ENCODE results near the gene GMPR. TPM values are rescaled to one million over a fixed set of nuclear protein-coding genes. Genes with fewer than 3 reads are reported as not detected.

GMPR gene
- total and polyA plus RNA-seq, 10 donors: 5.4 to 37.4 (median 13.8) TPM

DNA sequence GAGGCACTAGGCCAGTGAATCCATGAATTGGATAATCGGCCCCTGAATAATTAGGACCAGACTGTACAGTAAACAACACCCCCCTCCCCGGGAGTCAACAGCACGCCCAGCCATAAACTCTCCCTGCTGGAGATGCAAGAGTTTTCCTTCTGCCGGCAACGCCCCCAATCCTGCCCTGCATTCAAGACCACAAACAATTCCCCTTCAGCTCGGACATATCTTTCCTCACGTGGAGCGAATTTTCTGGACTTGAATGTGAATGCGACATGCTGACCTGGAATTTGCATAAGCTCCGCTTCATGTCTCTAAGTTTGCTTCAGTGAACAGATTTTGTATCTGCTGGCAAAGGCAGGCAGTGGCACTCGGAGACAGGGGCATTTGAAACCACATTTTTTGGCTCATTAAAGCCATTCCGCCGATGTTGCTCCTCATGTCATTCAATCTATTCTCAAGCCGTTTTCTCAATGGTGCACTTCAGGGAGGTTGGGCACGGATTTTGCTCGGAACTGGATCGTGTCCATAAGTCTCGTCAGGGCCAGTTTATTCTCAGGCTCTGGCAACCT is 38.0 kb upstream of the GMPR start:
- H3K27me3 ChIP-seq (replicated peaks in 1 of 7): peaks cover 0 to 5% (median 0%) of the 10 kb centered on the region in 7 donors
- WGBS, 5 donors: 72 to 83% (median 77%) methylated on average over 18 of the region's 18 CpGs
- no peaks in the 10 kb centered on the region for H3K36me3 ChIP-seq
- intact Hi-C loops (cut with DNase I; ENCODE audit: low total_unique reads): loop anchor here (5.0 kb wide), 1 partner anchor 508 kb away; no protein-coding TSS in a partner anchor
- peaks cover 0 to 13% (median 5%) of the 10 kb centered on the region in 6 donors for H3K4me1 ChIP-seq
- peak overlapping the region in 1 of 8 donors; percentile 15 for H3K27ac ChIP-seq
- no peak for DNase-seq
- no peak overlapping the region for H3K4me3 ChIP-seq
- no peaks in the 10 kb centered on the region for H3K9me3 ChIP-seq
- TF ChIP-seq POLR2A (IDR thresholded peaks at IDR 0.05) (no peak), POLR2AphosphoS5 (IDR thresholded peaks at IDR 0.05) (no peak)
- TF ChIP-seq, protein P1, sequence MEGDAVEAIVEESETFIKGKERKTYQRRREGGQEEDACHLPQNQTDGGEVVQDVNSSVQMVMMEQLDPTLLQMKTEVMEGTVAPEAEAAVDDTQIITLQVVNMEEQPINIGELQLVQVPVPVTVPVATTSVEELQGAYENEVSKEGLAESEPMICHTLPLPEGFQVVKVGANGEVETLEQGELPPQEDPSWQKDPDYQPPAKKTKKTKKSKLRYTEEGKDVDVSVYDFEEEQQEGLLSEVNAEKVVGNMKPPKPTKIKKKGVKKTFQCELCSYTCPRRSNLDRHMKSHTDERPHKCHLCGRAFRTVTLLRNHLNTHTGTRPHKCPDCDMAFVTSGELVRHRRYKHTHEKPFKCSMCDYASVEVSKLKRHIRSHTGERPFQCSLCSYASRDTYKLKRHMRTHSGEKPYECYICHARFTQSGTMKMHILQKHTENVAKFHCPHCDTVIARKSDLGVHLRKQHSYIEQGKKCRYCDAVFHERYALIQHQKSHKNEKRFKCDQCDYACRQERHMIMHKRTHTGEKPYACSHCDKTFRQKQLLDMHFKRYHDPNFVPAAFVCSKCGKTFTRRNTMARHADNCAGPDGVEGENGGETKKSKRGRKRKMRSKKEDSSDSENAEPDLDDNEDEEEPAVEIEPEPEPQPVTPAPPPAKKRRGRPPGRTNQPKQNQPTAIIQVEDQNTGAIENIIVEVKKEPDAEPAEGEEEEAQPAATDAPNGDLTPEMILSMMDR (IDR thresholded peaks at IDR 0.05 in 8 of 11, conservative IDR thresholded peaks at IDR 0.05 in 3 of 11): no peak

DNA sequence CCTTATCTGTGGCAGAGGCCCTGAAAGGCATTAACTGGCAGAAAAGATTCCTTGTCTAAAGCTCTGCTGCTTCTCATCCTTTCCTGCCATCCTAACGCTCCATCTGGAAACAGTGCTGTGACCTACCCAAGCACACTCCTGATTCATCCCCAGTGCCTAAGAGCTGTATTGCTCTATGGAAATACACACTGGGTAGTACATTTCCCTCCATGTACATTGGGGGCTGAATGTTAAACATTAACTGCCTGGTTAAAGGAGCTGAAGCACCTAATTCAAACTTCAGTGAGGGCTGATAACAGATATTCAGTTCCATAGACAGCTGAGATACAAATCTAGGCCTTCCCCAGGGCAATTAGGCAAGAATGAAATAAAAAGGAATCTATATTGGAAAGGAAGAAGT is 36.7 kb upstream of the GMPR start:
- no peak for DNase-seq
- TF ChIP-seq POLR2AphosphoS5 (IDR thresholded peaks at IDR 0.05): no peak
- no peak for TF ChIP-seq POLR2A (IDR thresholded peaks at IDR 0.05)
- TF ChIP-seq, protein P1 (IDR thresholded peaks at IDR 0.05 in 8 of 11, conservative IDR thresholded peaks at IDR 0.05 in 3 of 11): no peak
- WGBS, 5 donors: 93 to 100% (median 100%) methylated on average over 1 of the region's 1 CpG
- Histone ChIP-seq H3K27ac (no peak overlapping the region), H3K4me1 (peaks cover 0 to 26% (median 15%) of the 10 kb centered on the region in 6 donors), H3K9me3 (no peaks in the 10 kb centered on the region), H3K36me3 (no peaks in the 10 kb centered on the region), H3K4me3 (no peak overlapping the region), H3K27me3 (replicated peaks in 1 of 7) (peaks cover 0 to 5% (median 0%) of the 10 kb centered on the region in 7 donors)
- intact Hi-C loops (cut with DNase I; ENCODE audit: low total_unique reads): loop anchor here (5.0 kb wide), 1 partner anchor 509 kb away; no protein-coding TSS in a partner anchor

DNA sequence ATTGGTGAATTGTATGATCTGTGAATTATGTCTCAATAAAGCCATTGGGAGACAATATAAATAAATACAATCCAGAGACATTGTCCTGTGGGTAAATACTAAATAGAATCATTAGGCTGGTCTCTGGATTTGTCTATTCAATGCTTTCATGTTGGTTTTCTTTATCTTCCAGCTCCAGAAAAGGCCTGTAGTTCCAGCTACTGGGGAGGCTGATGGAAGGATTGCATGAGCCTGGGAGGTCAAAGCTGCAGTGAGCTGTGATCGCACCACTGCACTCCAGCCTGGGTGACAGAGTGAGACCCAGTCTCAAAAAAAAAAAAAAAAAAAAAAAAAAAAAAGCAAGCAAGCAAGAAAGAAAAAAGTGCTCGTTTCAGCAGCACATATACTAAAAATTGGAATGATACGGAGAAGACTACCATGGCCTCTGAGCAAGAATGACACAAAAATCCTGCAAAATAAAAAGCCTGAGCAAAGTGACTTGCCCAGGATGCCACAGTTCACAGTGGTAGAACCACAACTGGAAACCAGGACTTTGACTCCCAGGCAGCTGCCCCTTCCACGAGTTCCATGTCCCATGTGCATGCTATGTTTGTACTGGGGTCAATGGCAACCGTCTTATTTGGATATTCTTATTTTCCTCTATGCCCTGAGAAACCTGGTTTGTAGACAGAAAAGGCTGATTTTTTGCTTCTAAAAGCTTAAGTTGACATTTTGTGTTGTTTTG is 33.6 kb upstream of the GMPR start:
- H3K9me3 ChIP-seq: no peaks in the 10 kb centered on the region
- 73 to 80% (median 74%) methylated on average over 5 of the region's 5 CpGs for WGBS, 5 donors
- peaks cover 0 to 17% (median 0%) of the 10 kb centered on the region in 7 donors for H3K27me3 ChIP-seq (replicated peaks in 1 of 7)
- H3K27ac ChIP-seq: peak overlapping the region in 5 of 8 donors; percentile 34 to 53 (median 49)
- TF ChIP-seq POLR2A (IDR thresholded peaks at IDR 0.05) (no peak), POLR2AphosphoS5 (IDR thresholded peaks at IDR 0.05) (no peak)
- TF ChIP-seq, protein P1 (IDR thresholded peaks at IDR 0.05 in 8 of 11, conservative IDR thresholded peaks at IDR 0.05 in 3 of 11): no peak
- no peak overlapping the region for H3K4me3 ChIP-seq
- DNase-seq: no peak
- H3K4me1 ChIP-seq: peaks cover 0 to 28% (median 17%) of the 10 kb centered on the region in 6 donors
- no peaks in the 10 kb centered on the region for H3K36me3 ChIP-seq
- intact Hi-C loops (cut with DNase I; ENCODE audit: low total_unique reads): loop anchor here (5.0 kb wide), 1 partner anchor 513 kb away; no protein-coding TSS in a partner anchor
